Iris pigment epithelial cell (primary cell): ENCODE results near the gene IMPDH1.

Experiments
- DNase-seq: peaks from one replicate; pipeline ENCODE4 v3.0.0-alpha.2; 2011; ENCODE audit warnings: low read depth

The IMPDH1 gene

GRCh38 chr7:128359939-128360338 is 49.8 kb downstream of the IMPDH1 start:
- no peak for DNase-seq

- DNase-seq = no peak
Measured at GRCh38 chr7:128359336-128359735, 50.4 kb downstream of the IMPDH1 start.

- DNase-seq = no peak
Measured at GRCh38 chr7:128358233-128358632, 51.5 kb downstream of the IMPDH1 start.

- no peak for DNase-seq
Measured at GRCh38 chr7:128357217-128357613, 52.6 kb downstream of the IMPDH1 start.

GRCh38 chr7:128356546-128357216 is 53.1 kb downstream of the IMPDH1 start:
- no peak for DNase-seq

GRCh38 chr7:128353610-128354009 is 56.2 kb downstream of the IMPDH1 start:
- DNase-seq = no peak

GRCh38 chr7:128353189-128353588 is 56.6 kb downstream of the IMPDH1 start:
- no peak for DNase-seq

- no peak for DNase-seq
Measured at GRCh38 chr7:128352636-128353035, 57.1 kb downstream of the IMPDH1 start.

- peak; percentile 37 for DNase-seq
Measured at GRCh38 chr7:128352153-128352537, 57.6 kb downstream of the IMPDH1 start.

GRCh38 chr7:128351296-128352152 is 58.3 kb downstream of the IMPDH1 start:
- no peak for DNase-seq

GRCh38 chr7:128350708-128351295 is 59.0 kb downstream of the IMPDH1 start:
- DNase-seq = no peak

GRCh38 chr7:128349466-128349825 is 60.3 kb downstream of the IMPDH1 start:
- DNase-seq = no peak

GRCh38 chr7:128347647-128348097 is 62.1 kb downstream of the IMPDH1 start:
- peak; percentile 34 for DNase-seq

GRCh38 chr7:128344431-128344774 is 65.4 kb downstream of the IMPDH1 start:
- DNase-seq = no peak

- peak; percentile 91 for DNase-seq
Measured at GRCh38 chr7:128343554-128344430, 66.0 kb downstream of the IMPDH1 start, which contains the start of gene RBM28. Gene RBM28 (minus strand): TSS chr7:128343908. CDS start chr7:128343793, 115 bp downstream.
